Large intestine (tissue), 3 donors: ENCODE results near the gene LAMB1. TPM values are rescaled to one million over a fixed set of nuclear protein-coding genes. Genes with fewer than 3 reads are reported as not detected.

Experiments
- DNase-seq, 2 donors: peaks; one replicate each; pipeline versions ENCODE4 v3.0.0 to v3.0.0-alpha.2; 2013
- H3K27ac ChIP-seq: one replicate; pipeline ENCODE4 v1.5.1; 2013; ENCODE audit warnings: low read length
- H3K27me3 ChIP-seq: 2 replicates; pipeline ENCODE4 v1.6.1; 2013; ENCODE audit warnings: low read length; ENCODE audit not compliant: control insufficient read depth, insufficient read depth
- H3K36me3 ChIP-seq: 2 replicates; pipeline ENCODE4 v1.6.1; 2013; ENCODE audit warnings: low read length; ENCODE audit not compliant: control insufficient read depth, insufficient read depth
- H3K4me1 ChIP-seq: one replicate; pipeline ENCODE4 v1.6.1; 2013; ENCODE audit warnings: low read length; ENCODE audit not compliant: control insufficient read depth, insufficient read depth
- H3K4me3 ChIP-seq: one replicate; pipeline ENCODE4 v1.5.1; 2013; ENCODE audit warnings: low read length
- H3K9me3 ChIP-seq: one replicate; pipeline ENCODE4 v1.6.1; 2013; ENCODE audit warnings: mild to moderate bottlenecking, low read depth, low read length, moderate library complexity; ENCODE audit not compliant: control insufficient read depth
- WGBS: methylation state at CpG from one replicate; pipeline ENCODE4 v1.1.5; 2013; ENCODE audit warnings: low lambda C conversion rate; ENCODE audit not compliant: insufficient coverage; 5-methylcytosine and 5-hydroxymethylcytosine counted together
- polyA plus RNA-seq: library from polyadenylated mRNA; unstranded; fragments of 120-200 nt; gene quantifications from one replicate; pipeline ENCODE4 v1.2.1, GENCODE V29; 2013

Gene LAMB1
- polyA plus RNA-seq, 1 donor, result 271 TPM

GRCh38 chr7:107939573-107940489 lies 63.1 kb downstream of the LAMB1 start:
- no peaks in the 10 kb centered on the region for H3K4me1 ChIP-seq
- H3K27me3 ChIP-seq, result no peaks in the 10 kb centered on the region
- WGBS, result no CpG with 5 or more reads among the region's 16 CpGs
- H3K27ac ChIP-seq, result no peak overlapping the region
- DNase-seq, result no peak
- H3K36me3 ChIP-seq, result peaks cover 71% of the 10 kb centered on the region
- no peak overlapping the region for H3K4me3 ChIP-seq
- H3K9me3 ChIP-seq, result no peaks in the 10 kb centered on the region

GRCh38 chr7:107938456-107939250 lies 64.3 kb downstream of the LAMB1 start:
- no peaks in the 10 kb centered on the region for H3K27me3 ChIP-seq
- no peaks in the 10 kb centered on the region for H3K9me3 ChIP-seq
- no peak for DNase-seq
- H3K4me1 ChIP-seq, result no peaks in the 10 kb centered on the region
- WGBS, result 80% methylated on average over 1 of the region's 6 CpGs
- no peak overlapping the region for H3K4me3 ChIP-seq
- H3K36me3 ChIP-seq, result peaks cover 68% of the 10 kb centered on the region
- H3K27ac ChIP-seq, result no peak overlapping the region

GRCh38 chr7:107937531-107937930 lies 65.4 kb downstream of the LAMB1 start:
- Histone ChIP-seq H3K27me3 (no peaks in the 10 kb centered on the region), H3K4me3 (no peak overlapping the region), H3K9me3 (no peaks in the 10 kb centered on the region), H3K36me3 (peaks cover 69% of the 10 kb centered on the region), H3K4me1 (no peaks in the 10 kb centered on the region), H3K27ac (no peak overlapping the region)
- no peak for DNase-seq
- no CpG with 5 or more reads among the region's 1 CpG for WGBS

- Histone ChIP-seq H3K4me3 (no peak overlapping the region), H3K27me3 (no peaks in the 10 kb centered on the region), H3K9me3 (no peaks in the 10 kb centered on the region), H3K36me3 (peaks cover 71% of the 10 kb centered on the region), H3K4me1 (no peaks in the 10 kb centered on the region), H3K27ac (no peak overlapping the region)
- no CpG with 5 or more reads among the region's 2 CpGs for WGBS
- DNase-seq, result no peak
Measured at GRCh38 chr7:107936312-107936711, 66.6 kb downstream of the LAMB1 start.

- H3K9me3 ChIP-seq, result no peaks in the 10 kb centered on the region
- no peak overlapping the region for H3K4me3 ChIP-seq
- H3K4me1 ChIP-seq, result no peaks in the 10 kb centered on the region
- H3K27me3 ChIP-seq, result no peaks in the 10 kb centered on the region
- WGBS, result 33% methylated on average over 1 of the region's 8 CpGs
- H3K27ac ChIP-seq, result no peak overlapping the region
- no peak for DNase-seq
- H3K36me3 ChIP-seq, result peaks cover 71% of the 10 kb centered on the region
Measured at GRCh38 chr7:107934991-107935770, 67.8 kb downstream of the LAMB1 start.

- H3K4me3 ChIP-seq, result no peak overlapping the region
- no peak overlapping the region for H3K27ac ChIP-seq
- no peaks in the 10 kb centered on the region for H3K27me3 ChIP-seq
- DNase-seq, result no peak
- no peaks in the 10 kb centered on the region for H3K9me3 ChIP-seq
- H3K36me3 ChIP-seq, result peaks cover 71% of the 10 kb centered on the region
- no peaks in the 10 kb centered on the region for H3K4me1 ChIP-seq
- WGBS, result no CpG with 5 or more reads among the region's 6 CpGs
Measured at GRCh38 chr7:107933386-107934013, 69.5 kb downstream of the LAMB1 start.

GRCh38 chr7:107932805-107933204 lies 70.2 kb downstream of the LAMB1 start:
- Histone ChIP-seq H3K9me3 (no peaks in the 10 kb centered on the region), H3K4me1 (no peaks in the 10 kb centered on the region), H3K4me3 (no peak overlapping the region), H3K27ac (no peak overlapping the region), H3K36me3 (peaks cover 74% of the 10 kb centered on the region), H3K27me3 (no peaks in the 10 kb centered on the region)
- no CpG with 5 or more reads among the region's 2 CpGs for WGBS
- DNase-seq, result no peak

- Histone ChIP-seq H3K9me3 (no peaks in the 10 kb centered on the region), H3K27me3 (no peaks in the 10 kb centered on the region), H3K4me3 (no peak overlapping the region), H3K4me1 (no peaks in the 10 kb centered on the region), H3K36me3 (peaks cover 78% of the 10 kb centered on the region), H3K27ac (no peak overlapping the region)
- no CpG with 5 or more reads among the region's 5 CpGs for WGBS
- no peak for DNase-seq
Measured at GRCh38 chr7:107931740-107932515, 71.0 kb downstream of the LAMB1 start.

GRCh38 chr7:107926481-107926880 lies 76.5 kb downstream of the LAMB1 start:
- Histone ChIP-seq H3K4me1 (no peaks in the 10 kb centered on the region), H3K4me3 (no peak overlapping the region), H3K9me3 (no peaks in the 10 kb centered on the region), H3K27me3 (no peaks in the 10 kb centered on the region), H3K36me3 (peaks cover 68% of the 10 kb centered on the region), H3K27ac (no peak overlapping the region)
- no CpG with 5 or more reads among the region's 1 CpG for WGBS
- no peak for DNase-seq
